A549 (cell line): Measurements from ENCODE around the gene PAQR5. TPM values are rescaled to one million over a fixed set of nuclear protein-coding genes. Genes with fewer than 3 reads are reported as not detected.

ENCODE experiments used
- ATAC-seq, 2 experiments: fragments of 200-7000 bp in 1 of 2; fragments of >200 bp in 1 of 2; cut with Nextera tagmentation in 1 of 2; cut with Tn5 transposase in 1 of 2; 3 replicates each; pipeline versions ENCODE4 v1.8.0 to v1.9.1; 2018 to 2020; ENCODE audit warnings: mild to moderate bottlenecking in 1 of 2, moderate library complexity in 1 of 2
- CTCF ChIA-PET: fragments of 300-600 bp; sonication (Branson Sonifier 250); formaldehyde crosslinking; extraction: SDS; loops from one replicate; lab custom pipeline; 2021; ENCODE audit warnings: antibody characterized with exemption, inconsistent platforms; lab: Yijun Ruan, JAX
- POLR2A ChIA-PET: fragments of 350-600 bp; formaldehyde crosslinking; extraction: SDS; loops from one replicate; lab custom pipeline; 2021; ENCODE audit warnings: antibody characterized with exemption, inconsistent platforms; lab: Yijun Ruan, JAX
- DNase-seq, 2 experiments: peaks; one replicate each; pipeline versions ENCODE4 v3.0.0 to v3.0.0-alpha.2; 2011 to 2016; ENCODE audit warnings: low read depth in 1 of 2, low spot score in 1 of 2
- FAIRE-seq: peaks from 2 replicates; lab custom pipeline; 2011; peaks lifted over from hg19 to GRCh38; lab: Jason Lieb, UNC
- H3K27ac ChIP-seq, 2 experiments: fragments of >200 bp; sonication (Bioruptor Twin); formaldehyde crosslinking; 3 replicates each; pipeline ENCODE4 v1.5.1; 2016 to 2017
- H3K4me1 ChIP-seq: fragments of >200 bp; sonication (Bioruptor Twin); formaldehyde crosslinking; 3 replicates; pipeline ENCODE4 v1.6.1; 2016
- H3K4me2 ChIP-seq: fragments of >200 bp; sonication (Bioruptor Twin); formaldehyde crosslinking; 3 replicates; pipeline ENCODE4 v1.6.1; 2016
- H3K4me3 ChIP-seq: fragments of >200 bp; sonication (Bioruptor Twin); formaldehyde crosslinking; 3 replicates; pipeline ENCODE4 v1.5.1; 2016
- H3K9me3 ChIP-seq: fragments of >200 bp; sonication (Bioruptor Twin); formaldehyde crosslinking; 3 replicates; pipeline ENCODE4 v1.6.1; 2016
- BCL3 ChIP-seq: fragments of >200 bp; sonication (Bioruptor Twin); formaldehyde crosslinking; IDR thresholded peaks from 3 replicates; pipeline ENCODE4 v1.6.1; 2016
- CBX2 ChIP-seq: fragments of 200-600 bp; sonication (generic); IDR thresholded peaks from 2 replicates; pipeline ENCODE4 v1.6.1; 2016; ENCODE audit warnings: low read depth, mild to moderate bottlenecking, borderline replicate concordance
- CBX8 ChIP-seq: fragments of 200-600 bp; sonication (generic); IDR thresholded peaks from 2 replicates; pipeline ENCODE4 v1.6.1; 2016
- CEBPB ChIP-seq, 2 experiments: fragments of >200 bp in 1 of 2; sonication (Bioruptor Twin) in 1 of 2; formaldehyde crosslinking in 1 of 2; IDR thresholded peaks; 2 replicates each; pipeline ENCODE4 v1.6.1; 2012 to 2016
- CHD4 ChIP-seq: fragments of 200-600 bp; sonication (generic); IDR thresholded peaks from 2 replicates; pipeline ENCODE4 v1.6.1; 2016; ENCODE audit warnings: antibody characterized with exemption, mild to moderate bottlenecking, borderline replicate concordance
- CTCF ChIP-seq: fragments of >200 bp; sonication (Bioruptor Twin); formaldehyde crosslinking; IDR thresholded peaks from 3 replicates; pipeline ENCODE4 v1.5.1; 2016
- E2F6 ChIP-seq: IDR thresholded peaks from 2 replicates; pipeline ENCODE4 v1.6.1; 2012; ENCODE audit warnings: low read depth, borderline replicate concordance
- EHMT2 ChIP-seq: fragments of 200-600 bp; sonication (generic); IDR thresholded peaks from 2 replicates; pipeline ENCODE4 v1.6.1; 2016; ENCODE audit warnings: antibody characterized with exemption, low read depth, mild to moderate bottlenecking, moderate library complexity
- FOSL2 ChIP-seq, 2 experiments: fragments of 450-650 bp in 1 of 2; fragments of >200 bp in 1 of 2; sonication (Bioruptor Twin) in 1 of 2; formaldehyde crosslinking; IDR thresholded peaks; 2 replicates each; pipeline versions ENCODE4 v1.5.0 to v1.6.1; 2016 to 2020; ENCODE audit warnings: mild to moderate bottlenecking in 1 of 2, moderate library complexity in 1 of 2
- FOXS1 ChIP-seq: fragments of 250-450 bp; sonication (Bioruptor Pico); IDR thresholded peaks from 2 replicates; pipeline ENCODE4 v1.5.0; 2020; ENCODE audit warnings: mild to moderate bottlenecking, moderate library complexity
- HMGXB4 ChIP-seq: fragments of 250-450 bp; sonication (Bioruptor Pico); IDR thresholded peaks from 2 replicates; pipeline ENCODE4 v1.5.0; 2021; ENCODE audit warnings: mild to moderate bottlenecking, moderate library complexity, borderline replicate concordance
- JUNB ChIP-seq: fragments of >200 bp; sonication (Bioruptor Twin); formaldehyde crosslinking; IDR thresholded peaks from 2 replicates; pipeline ENCODE4 v1.6.1; 2016
- KDM1A ChIP-seq: fragments of 200-600 bp; sonication (generic); IDR thresholded peaks from 2 replicates; pipeline ENCODE4 v1.6.1; 2016; ENCODE audit warnings: low read depth, mild to moderate bottlenecking
- KDM5A ChIP-seq: fragments of 200-600 bp; sonication (generic); IDR thresholded peaks from 2 replicates; pipeline ENCODE4 v1.6.1; 2016; ENCODE audit warnings: antibody characterized with exemption, mild to moderate bottlenecking
- MAZ ChIP-seq: fragments of 150-350 bp; IDR thresholded peaks from 2 replicates; pipeline ENCODE4 v1.6.1; 2014; ENCODE audit warnings: antibody characterized with exemption, low read depth, low read length, borderline replicate concordance
- NR3C1 ChIP-seq: fragments of >200 bp; sonication (Bioruptor Twin); formaldehyde crosslinking; IDR thresholded peaks from 3 replicates; pipeline ENCODE4 v1.6.1; 2017
- REST ChIP-seq: fragments of 200-600 bp; sonication (generic); IDR thresholded peaks from 2 replicates; pipeline ENCODE4 v1.6.1; 2016; ENCODE audit warnings: antibody characterized with exemption, mild to moderate bottlenecking, moderate library complexity
- RNF2 ChIP-seq: fragments of 200-600 bp; sonication (generic); IDR thresholded peaks from 2 replicates; pipeline ENCODE4 v1.6.1; 2016; ENCODE audit warnings: low read depth, mild to moderate bottlenecking, antibody characterized with exemption, moderate library complexity, borderline replicate concordance
- USF2 ChIP-seq: fragments of 450-650 bp; IDR thresholded peaks from 2 replicates; pipeline ENCODE4 v1.6.1; 2014; ENCODE audit warnings: antibody characterized with exemption
- ZC3H11A ChIP-seq: fragments of 450-650 bp; IDR thresholded peaks from 2 replicates; pipeline ENCODE4 v1.6.1; 2014; ENCODE audit warnings: antibody characterized with exemption, mild to moderate bottlenecking
- ZNF302 ChIP-seq: fragments of 250-450 bp; sonication (Bioruptor Pico); IDR thresholded peaks from 2 replicates; pipeline ENCODE4 v1.9.0; 2021; ENCODE audit warnings: inconsistent platforms, mild to moderate bottlenecking, moderate library complexity
- WGBS: methylation state at CpG from one replicate; pipeline ENCODE4 v1.1.6; 2017; ENCODE audit errors: missing lambda C conversion rate; 5-methylcytosine and 5-hydroxymethylcytosine counted together
- polyA plus RNA-seq, 4 experiments: library from polyadenylated mRNA; depleted of rRNA in 3 of 4; stranded (reverse); fragments of >200 nt; fragmentation: RNase III in 1 of 4; extraction: RNeasy Plus Mini Kit Qiagen cat#74134 plus additional on column Dnase treatment in 1 of 4; gene quantifications; 2 replicates in 3 of 4; 3 replicates in 1 of 4; pipeline ENCODE4 v1.2.3, GENCODE V29; 2011 to 2017

Gene PAQR5
- polyA plus RNA-seq, 2 of the 4 experiments (the other 2 are of a cell fraction): 104 to 114 TPM

- 79% methylated on average over 10 of the region's 10 CpGs for WGBS
- TF ChIP-seq FOSL2 (IDR thresholded peaks at IDR 0.05): no peak
- TF ChIP-seq FOSL2 (CRISPR knock-in tag; IDR thresholded peaks at IDR 0.05): no peak
- TF ChIP-seq MAZ: no peak
- TF ChIP-seq ZC3H11A: no peak
- no peak for TF ChIP-seq NR3C1
- TF ChIP-seq ZNF302 (CRISPR knock-in tag): no peak
- no peak for TF ChIP-seq BCL3
- TF ChIP-seq HMGXB4: no peak
- TF ChIP-seq EHMT2: no peak
- no peak for TF ChIP-seq CTCF
- no peak for TF ChIP-seq USF2
- no peak for TF ChIP-seq CEBPB (IDR thresholded peaks at IDR 0.05)
- no peak for TF ChIP-seq REST
- Histone ChIP-seq H3K4me1 (peaks cover 25% of the 10 kb centered on the region), H3K4me3 (no peak overlapping the region), H3K27ac (no peak overlapping the region), H3K4me2 (no peak overlapping the region), H3K9me3 (no peaks in the 10 kb centered on the region)
- CTCF ChIA-PET: interaction anchor here (4.7 to 5.5 kb wide), 3 partner anchors 11 to 101 kb away, joined by 17 to 32 read pairs (median 23); no protein-coding TSS in a partner anchor
- ATAC-seq: no peak
- no peak for FAIRE-seq
- no peak for DNase-seq
- POLR2A ChIA-PET: no interaction called here
Observed at GRCh38 chr15:69292826-69293420, 5.8 kb upstream of the PAQR5 start.

GRCh38 chr15:69293741-69294615, 4.7 kb upstream of the PAQR5 start:
- FAIRE-seq: no peak
- WGBS: 91% methylated on average over 11 of the region's 11 CpGs
- H3K9me3 ChIP-seq: no peaks in the 10 kb centered on the region
- ChIA-PET CTCF (interaction anchor here (0.6 to 5.5 kb wide), 6 partner anchors 9 to 236 kb away, joined by 3 to 32 read pairs (median 8); no protein-coding TSS in a partner anchor), POLR2A (no interaction called here)
- H3K4me3 ChIP-seq: no peak overlapping the region
- DNase-seq: no peak
- no peak for ATAC-seq
- H3K4me2 ChIP-seq: no peak overlapping the region
- peaks cover 31% of the 10 kb centered on the region for H3K4me1 ChIP-seq
- H3K27ac ChIP-seq: no peak overlapping the region
- TF ChIP-seq CBX8 (no peak), KDM5A (no peak), KDM1A (no peak), EHMT2 (no peak), CBX2 (no peak), CHD4 (no peak), RNF2 (no peak), E2F6 (no peak), JUNB (no peak), USF2 (no peak), FOXS1 (no peak)
